Keratinocyte (primary cell): ENCODE data around the gene ZNF134. TPM values are rescaled to one million over a fixed set of nuclear protein-coding genes. Genes with fewer than 3 reads are reported as not detected.

Experiments used
- DNase-seq: peaks from one replicate; pipeline ENCODE4 v3.0.0-alpha.2; 2011; ENCODE audit warnings: low read depth, missing footprints, low spot score
- FAIRE-seq: peaks from 2 replicates; lab custom pipeline; 2011; peaks lifted over from hg19 to GRCh38; lab: Jason Lieb, UNC
- H2AFZ ChIP-seq: 2 replicates; pipeline ENCODE4 v1.6.0; 2012; ENCODE audit warnings: low read length, control low read depth, inconsistent platforms; ENCODE audit not compliant: control insufficient read depth
- H3K27ac ChIP-seq: 2 replicates; pipeline ENCODE4 v1.5.1; 2011; ENCODE audit warnings: low read length; ENCODE audit not compliant: control insufficient read depth, insufficient read depth
- H3K27me3 ChIP-seq: 3 replicates; pipeline ENCODE4 v1.6.0; 2011; ENCODE audit warnings: low read length; ENCODE audit not compliant: control insufficient read depth, insufficient read depth; ENCODE audit errors: extremely low read depth
- H3K36me3 ChIP-seq, 2 experiments: 2 replicates in 1 of 2; 3 replicates in 1 of 2; pipeline ENCODE4 v1.5.1; 2011; ENCODE audit warnings: low read length in 2 of 2, mild to moderate bottlenecking in 1 of 2; ENCODE audit not compliant: control insufficient read depth in 2 of 2, insufficient read depth in 2 of 2; ENCODE audit errors: extremely low read depth in 1 of 2
- H3K4me1 ChIP-seq: 3 replicates; pipeline ENCODE4 v1.5.1; 2011; ENCODE audit warnings: low read length; ENCODE audit not compliant: control insufficient read depth, insufficient read depth; ENCODE audit errors: extremely low read depth
- H3K4me2 ChIP-seq: 3 replicates; pipeline ENCODE4 v1.6.0; 2011; ENCODE audit warnings: low read depth, low read length; ENCODE audit not compliant: control insufficient read depth, insufficient read depth; ENCODE audit errors: extremely low read depth
- H3K4me3 ChIP-seq, 3 experiments: fragments of 200-600 bp in 1 of 3; sonication (generic) in 1 of 3; 2 replicates in 2 of 3; 3 replicates in 1 of 3; pipeline ENCODE4 v1.5.1; 2011 to 2016; ENCODE audit warnings: low read length in 3 of 3, mild to moderate bottlenecking in 3 of 3, control low read depth in 2 of 3, inconsistent platforms in 1 of 3, low read depth in 1 of 3, mixed read lengths in 1 of 3, mixed run types in 1 of 3, moderate library complexity in 1 of 3; ENCODE audit not compliant: control insufficient read depth in 2 of 3, insufficient read depth in 2 of 3; ENCODE audit errors: extremely low read depth in 1 of 3
- H3K79me2 ChIP-seq: 2 replicates; pipeline ENCODE4 v1.6.0; 2012; ENCODE audit warnings: low read length; ENCODE audit not compliant: control insufficient read depth, insufficient read depth
- H3K9ac ChIP-seq: 3 replicates; pipeline ENCODE4 v1.6.0; 2011; ENCODE audit warnings: low read length; ENCODE audit not compliant: control insufficient read depth, insufficient read depth; ENCODE audit errors: extremely low read depth
- H3K9me1 ChIP-seq: 3 replicates; pipeline ENCODE4 v1.6.0; 2011; ENCODE audit warnings: low read length; ENCODE audit not compliant: control insufficient read depth, insufficient read depth; ENCODE audit errors: extremely low read depth
- H3K9me3 ChIP-seq: 2 replicates; pipeline ENCODE4 v1.5.1; 2012; ENCODE audit warnings: low read depth, low read length; ENCODE audit not compliant: control insufficient read depth
- H4K20me1 ChIP-seq: 3 replicates; pipeline ENCODE4 v1.6.0; 2011; ENCODE audit warnings: low read length; ENCODE audit not compliant: control insufficient read depth, insufficient read depth; ENCODE audit errors: extremely low read depth
- EZH2 ChIP-seq: IDR thresholded peaks from one replicate; pipeline ENCODE4 v1.6.1; 2012; ENCODE audit warnings: inconsistent platforms, mild to moderate bottlenecking, low read length, moderate library complexity
- dilution Hi-C: fragments of 300-500 bp; cut with MboI; formaldehyde crosslinking; loops from one replicate; pipeline ENCODE4 v1.7.0; 2020; ENCODE audit warnings: low sequenced_read_pairs; ENCODE audit not compliant: extremely low pct_ligation_motif_present
- polyA plus RNA-seq, 5 experiments: library from polyadenylated mRNA; depleted of rRNA in 3 of 5; stranded (reverse) in 3 of 5; stranded (forward) in 1 of 5; unstranded in 1 of 5; fragments of >200 nt; gene quantifications; 1 replicate in 1 of 5; 2 replicates in 3 of 5; 3 replicates in 1 of 5; pipeline versions ENCODE4 v1.2.1 to v1.2.3, GENCODE V29; 2011 to 2012; ENCODE audit warnings: missing spikeins in 2 of 5, low read depth in 1 of 5, low replicate concordance in 1 of 5
- TF ChIP-seq, protein P1 (sequence below), 3 experiments: IDR thresholded peaks in 1 of 3; conservative IDR thresholded peaks in 1 of 3; optimal IDR thresholded peaks in 1 of 3; 2 replicates in 2 of 3; 3 replicates in 1 of 3; pipeline versions ENCODE3 to v1.5.1; 2011; ENCODE audit warnings: low read length in 3 of 3, mild to moderate bottlenecking in 3 of 3, moderate library complexity in 2 of 3, control low read depth in 1 of 3, inconsistent platforms in 1 of 3; ENCODE audit not compliant: insufficient read depth in 2 of 3; ENCODE audit errors: extremely low read depth in 1 of 3

The ZNF134 gene
- polyA plus RNA-seq, 1 donor (not counting 4 experiments of a cell fraction or from before 2014, with no cell fraction given): 10.7 TPM

GRCh38 chr19:57665261-57665806 lies 51.3 kb downstream of the ZNF134 start:
- H2AFZ ChIP-seq: no peak overlapping the region
- no peak for FAIRE-seq
- no peak for TF ChIP-seq EZH2
- TF ChIP-seq, protein P1, sequence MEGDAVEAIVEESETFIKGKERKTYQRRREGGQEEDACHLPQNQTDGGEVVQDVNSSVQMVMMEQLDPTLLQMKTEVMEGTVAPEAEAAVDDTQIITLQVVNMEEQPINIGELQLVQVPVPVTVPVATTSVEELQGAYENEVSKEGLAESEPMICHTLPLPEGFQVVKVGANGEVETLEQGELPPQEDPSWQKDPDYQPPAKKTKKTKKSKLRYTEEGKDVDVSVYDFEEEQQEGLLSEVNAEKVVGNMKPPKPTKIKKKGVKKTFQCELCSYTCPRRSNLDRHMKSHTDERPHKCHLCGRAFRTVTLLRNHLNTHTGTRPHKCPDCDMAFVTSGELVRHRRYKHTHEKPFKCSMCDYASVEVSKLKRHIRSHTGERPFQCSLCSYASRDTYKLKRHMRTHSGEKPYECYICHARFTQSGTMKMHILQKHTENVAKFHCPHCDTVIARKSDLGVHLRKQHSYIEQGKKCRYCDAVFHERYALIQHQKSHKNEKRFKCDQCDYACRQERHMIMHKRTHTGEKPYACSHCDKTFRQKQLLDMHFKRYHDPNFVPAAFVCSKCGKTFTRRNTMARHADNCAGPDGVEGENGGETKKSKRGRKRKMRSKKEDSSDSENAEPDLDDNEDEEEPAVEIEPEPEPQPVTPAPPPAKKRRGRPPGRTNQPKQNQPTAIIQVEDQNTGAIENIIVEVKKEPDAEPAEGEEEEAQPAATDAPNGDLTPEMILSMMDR (optimal IDR thresholded peaks at IDR 0.05 in 1 of 3, IDR thresholded peaks at IDR 0.05 in 1 of 3, conservative IDR thresholded peaks at IDR 0.05 in 1 of 3; ENCODE audit: extremely low read depth in 1 of 3, insufficient read depth in 2 of 3, low read length in 3 of 3): no peak

DNA sequence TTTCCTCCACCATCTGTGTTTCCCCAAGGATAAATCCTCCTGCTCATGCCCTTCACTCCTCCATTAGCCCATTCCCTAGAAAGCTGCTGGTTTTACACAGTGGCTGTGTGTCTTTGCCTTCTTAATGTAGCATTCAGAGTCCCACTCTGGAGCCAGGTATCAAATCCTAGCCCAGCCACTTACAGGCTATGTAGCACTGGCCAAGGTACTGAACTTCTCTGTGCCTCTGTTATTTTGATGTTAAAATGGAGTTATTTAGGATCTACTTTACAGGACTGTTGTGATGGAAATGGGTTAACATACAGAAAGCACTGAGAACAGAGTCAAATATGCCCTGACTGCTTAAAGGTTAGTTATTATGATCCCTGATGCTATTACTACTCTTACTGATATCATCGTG lies 53.2 kb downstream of the ZNF134 start:
- no peak for TF ChIP-seq EZH2
- TF ChIP-seq, protein P1 (optimal IDR thresholded peaks at IDR 0.05 in 1 of 3, IDR thresholded peaks at IDR 0.05 in 1 of 3, conservative IDR thresholded peaks at IDR 0.05 in 1 of 3; ENCODE audit: extremely low read depth in 1 of 3, insufficient read depth in 2 of 3, low read length in 3 of 3): no peak
- Histone ChIP-seq H2AFZ (no peak overlapping the region), H3K27ac (no peak overlapping the region), H3K9me1 (no peaks in the 10 kb centered on the region), H3K27me3 (no peaks in the 10 kb centered on the region), H3K4me2 (no peak overlapping the region), H3K4me3 (no peak overlapping the region), H3K79me2 (no peaks in the 10 kb centered on the region), H3K9me3 (no peaks in the 10 kb centered on the region), H3K9ac (no peak overlapping the region), H4K20me1 (no peaks in the 10 kb centered on the region), H3K4me1 (peaks cover 4% of the 10 kb centered on the region), H3K36me3 (no peaks in the 10 kb centered on the region)
- FAIRE-seq (no peak), DNase-seq (no peak)
- dilution Hi-C loops: no loop called here

More at GRCh38 chr19:57665261-57665806, 51.3 kb downstream of the ZNF134 start:
- H3K4me2 ChIP-seq: no peak overlapping the region
- dilution Hi-C loops: no loop called here
- peaks cover 4% of the 10 kb centered on the region for H3K4me1 ChIP-seq
- H3K27ac ChIP-seq: no peak overlapping the region
- H3K9me1 ChIP-seq: no peaks in the 10 kb centered on the region
- no peaks in the 10 kb centered on the region for H3K9me3 ChIP-seq
- H3K4me3 ChIP-seq: no peak overlapping the region
- no peak for DNase-seq
- no peaks in the 10 kb centered on the region for H3K79me2 ChIP-seq
- H3K36me3 ChIP-seq: no peaks in the 10 kb centered on the region
- no peak overlapping the region for H3K9ac ChIP-seq
- no peaks in the 10 kb centered on the region for H3K27me3 ChIP-seq
- H4K20me1 ChIP-seq: no peaks in the 10 kb centered on the region
